Measurements from ENCODE around the gene PANX1. TPM values are rescaled to one million over a fixed set of nuclear protein-coding genes. Genes with fewer than 3 reads are reported as not detected.

The PANX1 gene
- total RNA-seq, 1 donor from 2014 or later: 60.3 TPM

DNA sequence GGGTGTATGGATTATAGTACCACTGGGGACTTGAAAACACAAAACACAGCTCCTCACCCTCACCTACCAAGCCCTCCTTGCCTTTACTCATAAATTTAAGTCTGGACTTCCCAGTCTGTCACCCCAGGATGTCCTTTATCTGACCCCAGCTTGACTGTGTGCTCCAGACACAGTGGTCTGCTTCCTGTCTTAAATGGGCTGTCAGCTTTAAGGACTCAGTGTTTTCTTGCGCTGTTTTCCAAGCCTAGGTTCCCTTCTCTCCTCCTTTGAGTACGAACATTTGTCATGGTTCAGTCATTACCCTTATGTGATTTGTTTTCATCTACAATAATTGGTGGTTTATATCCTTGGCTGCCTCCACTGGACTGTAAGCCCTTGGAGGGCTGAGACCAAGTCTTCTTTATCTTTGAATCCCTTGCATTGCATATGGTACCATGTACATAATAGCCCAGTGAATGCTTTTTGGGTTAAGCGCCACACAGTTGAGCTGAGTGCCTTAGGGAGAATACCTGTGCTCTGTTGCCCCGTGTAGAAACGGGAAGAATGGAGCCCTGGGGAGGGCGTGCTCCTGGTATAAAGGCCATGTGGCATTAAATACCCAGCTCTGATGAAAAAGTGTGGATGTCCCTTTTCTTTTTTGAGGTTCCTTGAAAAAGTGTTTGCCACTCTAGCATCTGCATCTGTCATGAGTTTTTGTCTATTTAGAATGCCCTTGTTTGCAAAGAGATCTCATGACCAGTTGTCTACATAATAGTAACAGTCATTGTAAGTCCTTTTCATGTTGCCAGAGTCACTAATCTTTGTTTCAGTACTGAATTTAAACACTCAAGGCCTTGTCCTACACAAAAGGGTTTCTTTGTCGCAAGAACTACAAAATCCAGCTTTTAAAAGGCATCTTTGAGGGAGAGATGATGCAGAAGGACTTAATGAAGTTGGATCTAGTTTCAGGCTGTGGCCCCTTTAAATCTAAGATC, 14.0 kb downstream of the PANX1 start:
- Histone ChIP-seq H3K4me3 (ENCODE audit: low read depth, low read length) (no peak overlapping the region), H3K27me3 (ENCODE audit: control insufficient read depth, insufficient read depth, low read length) (no peaks in the 10 kb centered on the region), H3K36me3 (ENCODE audit: control insufficient read depth, insufficient read depth, low read length) (no peaks in the 10 kb centered on the region)
- TF ChIP-seq, protein P1, sequence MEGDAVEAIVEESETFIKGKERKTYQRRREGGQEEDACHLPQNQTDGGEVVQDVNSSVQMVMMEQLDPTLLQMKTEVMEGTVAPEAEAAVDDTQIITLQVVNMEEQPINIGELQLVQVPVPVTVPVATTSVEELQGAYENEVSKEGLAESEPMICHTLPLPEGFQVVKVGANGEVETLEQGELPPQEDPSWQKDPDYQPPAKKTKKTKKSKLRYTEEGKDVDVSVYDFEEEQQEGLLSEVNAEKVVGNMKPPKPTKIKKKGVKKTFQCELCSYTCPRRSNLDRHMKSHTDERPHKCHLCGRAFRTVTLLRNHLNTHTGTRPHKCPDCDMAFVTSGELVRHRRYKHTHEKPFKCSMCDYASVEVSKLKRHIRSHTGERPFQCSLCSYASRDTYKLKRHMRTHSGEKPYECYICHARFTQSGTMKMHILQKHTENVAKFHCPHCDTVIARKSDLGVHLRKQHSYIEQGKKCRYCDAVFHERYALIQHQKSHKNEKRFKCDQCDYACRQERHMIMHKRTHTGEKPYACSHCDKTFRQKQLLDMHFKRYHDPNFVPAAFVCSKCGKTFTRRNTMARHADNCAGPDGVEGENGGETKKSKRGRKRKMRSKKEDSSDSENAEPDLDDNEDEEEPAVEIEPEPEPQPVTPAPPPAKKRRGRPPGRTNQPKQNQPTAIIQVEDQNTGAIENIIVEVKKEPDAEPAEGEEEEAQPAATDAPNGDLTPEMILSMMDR (IDR thresholded peaks at IDR 0.05; ENCODE audit: insufficient read depth, low read length, severe bottlenecking): no peak
- DNase-seq (ENCODE audit: low read depth) (no peak), FAIRE-seq (no peak)

DNA sequence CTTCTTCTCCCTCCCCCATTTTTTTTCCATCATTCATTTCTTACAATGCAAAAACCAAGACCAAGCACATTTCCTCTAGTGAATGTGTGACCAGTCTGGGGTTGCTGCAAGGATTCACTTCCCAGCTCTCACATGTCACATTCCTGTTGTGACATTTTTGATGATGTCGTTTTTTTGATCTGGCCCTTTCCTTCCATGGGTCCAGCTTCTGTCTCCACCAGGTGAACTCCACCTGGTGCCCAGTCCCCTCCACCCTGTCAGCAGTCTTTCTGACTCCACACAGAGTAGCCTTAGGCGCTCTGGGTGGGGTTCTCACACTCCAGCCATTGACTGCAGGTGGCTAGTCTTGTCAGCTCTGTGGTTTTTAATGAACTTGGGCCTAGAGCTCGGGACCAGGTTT, 15.6 kb downstream of the PANX1 start:
- FAIRE-seq (no peak), DNase-seq (ENCODE audit: low read depth) (no peak)

DNA sequence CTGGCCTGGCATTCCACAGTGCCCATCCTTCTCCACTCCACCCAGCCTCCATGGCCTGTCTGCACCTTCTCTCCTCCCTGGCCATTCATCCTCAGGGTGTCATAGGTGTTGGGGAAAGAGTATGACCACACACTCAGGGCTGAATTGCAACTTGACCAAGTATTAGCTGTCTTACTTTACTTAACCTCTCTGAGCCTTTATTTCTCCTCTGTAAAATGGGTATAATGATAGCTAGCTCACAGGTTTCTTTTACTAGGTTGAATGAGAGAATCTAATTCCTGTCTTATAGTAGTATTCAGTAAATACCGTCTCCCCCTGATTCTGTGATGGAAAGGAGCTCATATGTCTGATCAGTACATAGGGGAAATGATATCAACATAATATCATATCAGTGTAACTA, 16.0 kb downstream of the PANX1 start:
- Histone ChIP-seq H3K36me3 (ENCODE audit: control insufficient read depth, insufficient read depth, low read length) (no peaks in the 10 kb centered on the region), H3K27me3 (ENCODE audit: control insufficient read depth, insufficient read depth, low read length) (no peaks in the 10 kb centered on the region), H3K4me3 (ENCODE audit: low read depth, low read length) (no peak overlapping the region)
- TF ChIP-seq, protein P1 (IDR thresholded peaks at IDR 0.05; ENCODE audit: insufficient read depth, low read length, severe bottlenecking): no peak
- DNase-seq (ENCODE audit: low read depth): no peak
- FAIRE-seq: no peak

More for the DNA sequence above, 15.6 kb downstream of the PANX1 start:
- Histone ChIP-seq H3K36me3 (ENCODE audit: control insufficient read depth, insufficient read depth, low read length) (no peaks in the 10 kb centered on the region), H3K4me3 (ENCODE audit: low read depth, low read length) (no peak overlapping the region), H3K27me3 (ENCODE audit: control insufficient read depth, insufficient read depth, low read length) (no peaks in the 10 kb centered on the region)
- TF ChIP-seq, protein P1 (IDR thresholded peaks at IDR 0.05; ENCODE audit: insufficient read depth, low read length, severe bottlenecking): no peak

DNA sequence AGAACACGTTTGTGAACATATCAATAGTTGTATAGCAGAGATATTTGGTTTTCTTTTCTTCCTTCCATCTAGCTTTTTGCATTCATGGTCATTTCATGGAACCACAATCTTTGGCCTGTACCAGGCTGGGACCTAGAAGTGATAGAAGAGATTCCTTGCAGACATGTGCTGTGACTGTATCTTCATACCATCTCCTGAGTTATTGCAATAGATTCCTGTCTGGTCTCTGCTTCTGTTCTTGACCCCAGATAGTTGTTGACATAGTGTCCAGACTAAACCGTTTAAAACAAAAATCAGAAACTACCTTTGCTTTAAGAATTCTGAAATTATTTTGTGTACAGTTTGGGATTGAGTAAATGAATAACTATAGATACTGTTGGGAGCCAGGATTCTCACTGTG, 16.8 kb downstream of the PANX1 start:
- DNase-seq (ENCODE audit: low read depth): no peak
- no peak for FAIRE-seq
- H3K27me3 ChIP-seq (ENCODE audit: control insufficient read depth, insufficient read depth, low read length): no peaks in the 10 kb centered on the region

DNA sequence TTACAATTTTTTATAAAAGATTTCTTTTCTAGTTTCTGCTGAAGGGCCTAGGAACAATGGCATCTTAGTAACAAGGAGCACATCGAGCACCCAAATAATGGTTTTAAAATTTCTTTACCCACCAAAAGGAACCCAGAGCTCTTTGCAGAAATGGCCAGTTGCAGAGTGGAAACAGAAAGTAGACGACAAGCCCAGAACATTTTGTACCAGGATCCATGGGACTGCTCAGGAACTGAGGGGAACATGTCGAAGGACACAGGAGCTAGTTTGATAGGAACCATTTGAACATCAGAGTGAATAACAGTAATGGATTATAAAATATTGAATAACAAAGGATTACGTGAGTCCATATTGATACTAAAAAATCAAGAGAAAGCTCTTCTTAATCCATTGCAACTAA, 17.3 kb downstream of the PANX1 start:
- FAIRE-seq: no peak

More for the DNA sequence above, 16.8 kb downstream of the PANX1 start:
- Histone ChIP-seq H3K36me3 (ENCODE audit: control insufficient read depth, insufficient read depth, low read length) (no peaks in the 10 kb centered on the region), H3K4me3 (ENCODE audit: low read depth, low read length) (no peak overlapping the region)
- TF ChIP-seq, protein P1 (IDR thresholded peaks at IDR 0.05; ENCODE audit: insufficient read depth, low read length, severe bottlenecking): no peak

More for the DNA sequence above, 17.3 kb downstream of the PANX1 start:
- TF ChIP-seq, protein P1 (IDR thresholded peaks at IDR 0.05; ENCODE audit: insufficient read depth, low read length, severe bottlenecking): no peak
- DNase-seq (ENCODE audit: low read depth): no peak
- Histone ChIP-seq H3K36me3 (ENCODE audit: control insufficient read depth, insufficient read depth, low read length) (no peaks in the 10 kb centered on the region), H3K4me3 (ENCODE audit: low read depth, low read length) (no peak overlapping the region), H3K27me3 (ENCODE audit: control insufficient read depth, insufficient read depth, low read length) (no peaks in the 10 kb centered on the region)
